HCT116 (cell line): ENCODE data around the gene PARG. TPM values are rescaled to one million over a fixed set of nuclear protein-coding genes. Genes with fewer than 3 reads are reported as not detected.

Experiments
- ATAC-seq: fragments of 200-7000 bp; cut with Tn5 transposase; 2 replicates; pipeline ENCODE4 v1.9.1; 2020; ENCODE audit warnings: mild to moderate bottlenecking, moderate library complexity
- BruUV-seq: library from RNA; stranded (reverse); fragments of 400-500 nt; replicated peaks from 2 replicates; lab custom pipeline; 2021; lab: Mats Ljungman, UMichigan
- CTCF ChIA-PET: fragments of 300-600 bp; sonication (Branson Sonifier 250); formaldehyde crosslinking; loops from one replicate; lab custom pipeline; 2021; ENCODE audit warnings: antibody characterized with exemption; lab: Charles Lee
- POLR2A ChIA-PET: fragments of 300-600, 350-600 bp; sonication (Branson Sonifier 250); formaldehyde crosslinking; loops from one replicate; lab custom pipeline; 2021; ENCODE audit warnings: antibody characterized with exemption; lab: Charles Lee
- RAD21 ChIA-PET, 2 experiments: fragments of 300-600 bp; sonication (Branson Sonifier 250); formaldehyde crosslinking; loops; one replicate each; lab custom pipeline; 2023; ENCODE audit warnings: low total read pairs in 2 of 2; ENCODE audit not compliant: uncharacterized antibody in 2 of 2, unreplicated experiment in 2 of 2, low non-redundant PET in 1 of 2; lab: Charles Lee
- DNase-seq: peaks from one replicate; pipeline ENCODE4 v3.0.0-alpha.2; 2010; ENCODE audit warnings: low read depth, low spot score
- H2AFZ ChIP-seq: fragments of 200-600 bp; shearing (Covaris generic), sonication (generic); 2 replicates; pipeline ENCODE4 v1.6.1; 2017; ENCODE audit warnings: low read depth, mixed run types, mixed read lengths, antibody characterized with exemption, low read length; ENCODE audit not compliant: poor library complexity, severe bottlenecking
- H3K27ac ChIP-seq: 2 replicates; pipeline ENCODE4 v1.5.1; 2012; ENCODE audit warnings: low read depth, low read length
- H3K27me3 ChIP-seq: fragments of 200-600 bp; sonication (generic); 2 replicates; pipeline ENCODE4 v1.6.1; 2016; ENCODE audit warnings: mixed run types, low read length, mixed read lengths; ENCODE audit not compliant: insufficient read depth
- H3K36me3 ChIP-seq, 2 experiments: fragments of 200-500 bp in 1 of 2; fragments of 200-600 bp in 1 of 2; sonication (Bioruptor generic) in 1 of 2; sonication (generic) in 1 of 2; 2 replicates each; pipeline versions ENCODE4 v1.5.1 to v1.6.1; 2014 to 2016; ENCODE audit warnings: low read length in 2 of 2, inconsistent platforms in 1 of 2, mixed read lengths in 1 of 2, mixed run types in 1 of 2; ENCODE audit not compliant: insufficient read depth in 2 of 2, control insufficient read depth in 1 of 2
- H3K4me1 ChIP-seq, 2 experiments: fragments of 200-600 bp in 1 of 2; sonication (generic) in 1 of 2; 2 replicates each; pipeline versions ENCODE4 v1.5.1 to v1.6.1; 2012 to 2017; ENCODE audit warnings: low read length in 2 of 2, inconsistent platforms in 1 of 2, mild to moderate bottlenecking in 1 of 2, mixed read lengths in 1 of 2, mixed run types in 1 of 2, moderate library complexity in 1 of 2; ENCODE audit not compliant: insufficient read depth in 2 of 2, control insufficient read depth in 1 of 2
- H3K4me2 ChIP-seq: fragments of 200-600 bp; sonication (generic); 2 replicates; pipeline ENCODE4 v1.6.1; 2017; ENCODE audit warnings: mixed run types, low read length, mixed read lengths
- H3K4me3 ChIP-seq, 2 experiments: fragments of 200-600 bp in 1 of 2; sonication (generic) in 1 of 2; replicated peaks in 1 of 2; 2 replicates each; pipeline ENCODE4 v1.5.1; 2011 to 2016; ENCODE audit warnings: low read length in 2 of 2, control low read depth in 1 of 2, low read depth in 1 of 2, mild to moderate bottlenecking in 1 of 2, mixed read lengths in 1 of 2, mixed run types in 1 of 2
- H3K79me2 ChIP-seq: fragments of 200-600 bp; sonication (generic); 2 replicates; pipeline ENCODE4 v1.6.1; 2017; ENCODE audit warnings: mild to moderate bottlenecking, mixed run types, low read length, moderate library complexity, mixed read lengths; ENCODE audit not compliant: insufficient read depth
- H3K9ac ChIP-seq: fragments of 200-600 bp; sonication (generic); 2 replicates; pipeline ENCODE4 v1.6.1; 2016; ENCODE audit warnings: low read length, mixed read lengths
- H3K9me2 ChIP-seq: fragments of 200-600 bp; sonication (generic), shearing (Covaris generic); 2 replicates; pipeline ENCODE4 v1.6.1; 2017; ENCODE audit warnings: mixed run types, mild to moderate bottlenecking, moderate library complexity; ENCODE audit not compliant: insufficient read depth
- H3K9me3 ChIP-seq, 2 experiments: fragments of 200-500 bp in 1 of 2; fragments of 200-600 bp in 1 of 2; sonication (Bioruptor generic) in 1 of 2; sonication (generic) in 1 of 2; 2 replicates each; pipeline ENCODE4 v1.6.1; 2014 to 2017; ENCODE audit warnings: low read length in 2 of 2, mixed read lengths in 2 of 2, inconsistent platforms in 1 of 2, low read depth in 1 of 2, mild to moderate bottlenecking in 1 of 2, mixed run types in 1 of 2, moderate library complexity in 1 of 2; ENCODE audit not compliant: control insufficient read depth in 1 of 2, insufficient read depth in 1 of 2
- H4K20me1 ChIP-seq: fragments of 200-600 bp; sonication (generic), shearing (Covaris generic); 2 replicates; pipeline ENCODE4 v1.6.1; 2017; ENCODE audit warnings: mixed run types, mild to moderate bottlenecking, moderate library complexity; ENCODE audit not compliant: insufficient read depth
- CBX3 ChIP-seq: IDR thresholded peaks from 2 replicates; pipeline ENCODE4 v1.6.1; 2012; ENCODE audit warnings: low read depth
- CEBPB ChIP-seq: IDR thresholded peaks from 2 replicates; pipeline ENCODE4 v1.6.1; 2012; ENCODE audit warnings: low read depth
- EGR1 ChIP-seq: IDR thresholded peaks from 2 replicates; pipeline ENCODE4 v1.6.1; 2012; ENCODE audit warnings: low read depth
- ELF1 ChIP-seq: IDR thresholded peaks from 2 replicates; pipeline ENCODE4 v1.6.1; 2012; ENCODE audit warnings: low read depth, borderline replicate concordance
- EZH2 ChIP-seq: fragments of 200-600 bp; sonication (generic); IDR thresholded peaks from 2 replicates; pipeline ENCODE4 v1.6.1; 2017; ENCODE audit warnings: antibody characterized with exemption, mixed run types
- EZH2phosphoT487 ChIP-seq: fragments of 200-600 bp; IDR thresholded peaks from 2 replicates; pipeline ENCODE4 v1.6.1; 2018; ENCODE audit warnings: antibody characterized with exemption, borderline replicate concordance
- JUND ChIP-seq: IDR thresholded peaks from 2 replicates; pipeline ENCODE4 v1.6.1; 2012
- POLR2A ChIP-seq: IDR thresholded peaks from 2 replicates; pipeline ENCODE4 v1.7.0; 2011; ENCODE audit warnings: borderline replicate concordance; ENCODE audit not compliant: insufficient read depth, insufficient read length; ENCODE audit errors: extremely low read depth
- POLR2AphosphoS5 ChIP-seq: IDR thresholded peaks from 2 replicates; pipeline ENCODE4 v1.6.1; 2011; ENCODE audit warnings: mild to moderate bottlenecking, low read depth, low read length, moderate library complexity
- RAD21 ChIP-seq: IDR thresholded peaks from 2 replicates; pipeline ENCODE4 v1.6.1; 2012; ENCODE audit warnings: low read depth, mild to moderate bottlenecking
- REST ChIP-seq: IDR thresholded peaks from 2 replicates; pipeline ENCODE4 v1.6.1; 2012; ENCODE audit warnings: low read depth
- SIN3A ChIP-seq: IDR thresholded peaks from 2 replicates; pipeline ENCODE4 v1.6.1; 2012; ENCODE audit warnings: low read depth
- SRF ChIP-seq: IDR thresholded peaks from 2 replicates; pipeline ENCODE4 v1.6.1; 2012; ENCODE audit warnings: low read depth
- TCF7L2 ChIP-seq: IDR thresholded peaks from 2 replicates; pipeline ENCODE4 v1.7.0; 2011; ENCODE audit warnings: borderline replicate concordance, inconsistent platforms; ENCODE audit not compliant: insufficient read depth, insufficient read length; ENCODE audit errors: extremely low read depth
- ZBTB33 ChIP-seq: IDR thresholded peaks from 2 replicates; pipeline ENCODE4 v1.6.1; 2011; ENCODE audit warnings: mild to moderate bottlenecking, low read length, moderate library complexity; ENCODE audit not compliant: insufficient replicate concordance; ENCODE audit errors: extremely low read depth
- ZFX ChIP-seq: fragments of 450-650 bp; IDR thresholded peaks from 2 replicates; pipeline ENCODE4 v1.6.1; 2017
- intact Hi-C: fragments of 100-400 bp; cut with micrococcal nuclease; formaldehyde crosslinking; loops from 2 replicates; pipeline ENCODE4 v1.10.0; 2022
- total RNA-seq: library from RNA; stranded (reverse); gene quantifications from one replicate; pipeline ENCODE4 v1.2.1, GENCODE V29; 2021; ENCODE audit not compliant: unreplicated experiment
- TF ChIP-seq, protein P1 (sequence below): IDR thresholded peaks from 2 replicates; pipeline ENCODE4 v1.6.1; 2012
- TF ChIP-seq, protein P2 (sequence below): IDR thresholded peaks from 2 replicates; pipeline ENCODE4 v1.6.1; 2012

The PARG gene
- total RNA-seq, 1 experiment from 2014 or later = 30.4 TPM

- TF ChIP-seq SIN3A (no peak), EGR1 (no peak), REST (no peak)
These were observed 165.0 kb downstream of the PARG start (continued) for GRCh38 chr10:49776851-49777250.

DNA sequence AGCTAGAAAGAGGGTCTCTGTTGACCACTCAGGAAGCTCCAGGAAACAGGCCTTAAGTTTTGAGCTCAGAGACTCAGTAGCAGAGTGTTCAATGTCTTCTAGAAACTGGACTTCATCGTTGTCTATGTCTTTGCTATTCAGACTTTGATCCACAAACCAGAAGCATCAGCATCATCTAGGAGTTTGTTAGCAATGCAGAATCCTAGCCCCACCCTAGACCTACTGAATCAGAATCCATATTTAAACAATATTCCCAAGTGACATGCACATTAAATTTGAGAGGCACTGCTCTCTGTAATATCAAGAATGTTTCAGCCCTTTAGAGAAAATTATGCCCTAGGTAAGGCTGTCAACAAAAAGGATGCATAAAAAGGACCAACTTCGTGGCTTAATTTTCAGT lies 166.8 kb downstream of the PARG start:
- no peak for DNase-seq
- POLR2A ChIA-PET = no interaction called here
- TF ChIP-seq CBX3 (no peak), JUND (no peak), POLR2A (no peak), CEBPB (no peak), ELF1 (no peak), POLR2AphosphoS5 (no peak), ZFX (no peak), RAD21 (no peak), SIN3A (no peak), TCF7L2 (no peak), EZH2 (no peak), REST (no peak), SRF (no peak), EZH2phosphoT487 (no peak), ZBTB33 (no peak)
- TF ChIP-seq, protein P1, sequence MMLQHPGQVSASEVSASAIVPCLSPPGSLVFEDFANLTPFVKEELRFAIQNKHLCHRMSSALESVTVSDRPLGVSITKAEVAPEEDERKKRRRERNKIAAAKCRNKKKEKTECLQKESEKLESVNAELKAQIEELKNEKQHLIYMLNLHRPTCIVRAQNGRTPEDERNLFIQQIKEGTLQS = no peak
- TF ChIP-seq, protein P2, sequence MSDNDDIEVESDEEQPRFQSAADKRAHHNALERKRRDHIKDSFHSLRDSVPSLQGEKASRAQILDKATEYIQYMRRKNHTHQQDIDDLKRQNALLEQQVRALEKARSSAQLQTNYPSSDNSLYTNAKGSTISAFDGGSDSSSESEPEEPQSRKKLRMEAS = no peak

More for the DNA sequence above, 166.8 kb downstream of the PARG start:
- ChIA-PET CTCF (no interaction called here), RAD21 (no interaction called here)
- no peak overlapping the region for H3K9ac ChIP-seq
- H3K36me3 ChIP-seq = no peaks in the 10 kb centered on the region
- no peaks in the 10 kb centered on the region for H3K4me1 ChIP-seq
- no peaks in the 10 kb centered on the region for H3K79me2 ChIP-seq
- H3K27me3 ChIP-seq = 0 out of 2 replicates have a peak, but pooled peaks cover 3% of the 10 kb centered on the region
- H3K9me3 ChIP-seq = no peaks in the 10 kb centered on the region
- no peaks in the 10 kb centered on the region for H3K9me2 ChIP-seq
- intact Hi-C loops = no loop called here
- no peak overlapping the region for H3K27ac ChIP-seq
- no peak overlapping the region for H3K4me2 ChIP-seq
- H4K20me1 ChIP-seq = no peaks in the 10 kb centered on the region
- BruUV-seq = no TSS peak
- no peak for ATAC-seq
- no peak overlapping the region for H2AFZ ChIP-seq
- no peak overlapping the region for H3K4me3 ChIP-seq
